ENCODE results near the gene BAHD1. TPM values are rescaled to one million over a fixed set of nuclear protein-coding genes. Genes with fewer than 3 reads are reported as not detected.

The BAHD1 gene
- total and polyA plus RNA-seq, 2 donors (not counting 3 experiments of a cell fraction or from before 2014, with no cell fraction given): 6.3 to 19.1 TPM

- H3K27me3 ChIP-seq (ENCODE audit: control insufficient read depth in 2 of 2, insufficient read depth in 2 of 2, low read length in 2 of 2): peaks cover 0 to 1% of the 10 kb centered on the region in 2 experiments
- no peak overlapping the region for H3K9ac ChIP-seq (replicated peaks; ENCODE audit: extremely low read depth, insufficient read depth, low read length)
- no peaks in the 10 kb centered on the region for H3K9me1 ChIP-seq (replicated peaks; ENCODE audit: control insufficient read depth, extremely low read depth, insufficient read depth, low read length)
- no peaks in the 10 kb centered on the region for H4K20me1 ChIP-seq (replicated peaks; ENCODE audit: control insufficient read depth, extremely low read depth, insufficient read depth, low read length)
- peak overlapping the region; percentile 40 for H3K4me2 ChIP-seq (ENCODE audit: insufficient read depth, low read length)
- H3K4me1 ChIP-seq (ENCODE audit: control insufficient read depth, extremely low read depth, insufficient read depth, low read length): peaks cover 6% of the 10 kb centered on the region
- TF ChIP-seq POLR2AphosphoS5 (IDR thresholded peaks at IDR 0.05; ENCODE audit: insufficient read depth, low read depth, low read length): no peak
- no peak for TF ChIP-seq FOS (IDR thresholded peaks at IDR 0.05; ENCODE audit: borderline replicate concordance, insufficient read depth, low read length)
- no peak for TF ChIP-seq MYC (IDR thresholded peaks at IDR 0.05; ENCODE audit: low read depth, low read length)
- no peak for TF ChIP-seq GATA2 (IDR thresholded peaks at IDR 0.05; ENCODE audit: insufficient read depth, insufficient read length, low read depth, low read length)
- no peak for TF ChIP-seq CTCF (IDR thresholded peaks at IDR 0.05; ENCODE audit: extremely low read depth in 1 of 2, insufficient read depth in 1 of 2, low read depth in 1 of 2, low read length in 2 of 2)
- no peak for TF ChIP-seq POLR2A (IDR thresholded peaks at IDR 0.05; ENCODE audit: low read depth, low read length)
- TF ChIP-seq EZH2 (IDR thresholded peaks at IDR 0.05; ENCODE audit: borderline replicate concordance, low read depth, low read length, severe bottlenecking): no peak
- TF ChIP-seq MAX (IDR thresholded peaks at IDR 0.05; ENCODE audit: insufficient read depth, insufficient read length): no peak
- no peak for TF ChIP-seq JUN (IDR thresholded peaks at IDR 0.05; ENCODE audit: borderline replicate concordance, insufficient read depth, insufficient read length, low read depth)
- H3K27ac ChIP-seq (ENCODE audit: insufficient read depth, low read depth, low read length): no peak overlapping the region
- H3K79me2 ChIP-seq (ENCODE audit: control insufficient read depth, insufficient read depth, low read length): no peaks in the 10 kb centered on the region
- H3K4me3 ChIP-seq (replicated peaks in 1 of 3; ENCODE audit: insufficient read depth in 1 of 3, low read depth in 1 of 3, low read length in 3 of 3): no peak overlapping the region
- DNase-seq (ENCODE audit: low read depth, low spot score) (no peak), FAIRE-seq (no peak)
- BruUV-seq (replicated peaks): TSS peak; percentile 46
- POLR2A ChIA-PET: no interaction called here
- H3K9me3 ChIP-seq (replicated peaks; ENCODE audit: control insufficient read depth, insufficient read depth, low read length): no peaks in the 10 kb centered on the region
- CTCF ChIA-PET: no interaction called here
- no peak overlapping the region for H2AFZ ChIP-seq (ENCODE audit: low read depth, low read length)
- intact Hi-C loops (cut with micrococcal nuclease) (no loop called here), dilution Hi-C loops (cut with MboI; ENCODE audit: extremely low pct_ligation_motif_present, low sequenced_read_pairs) (no loop called here)
- no peaks in the 10 kb centered on the region for H3K36me3 ChIP-seq (ENCODE audit: control insufficient read depth in 2 of 2, extremely low read depth in 1 of 2, insufficient read depth in 2 of 2, low read length in 2 of 2)
These were observed 31.5 kb downstream of the BAHD1 start for GRCh38 chr15:40472171-40472727.
